Hepatocyte (in vitro differentiated cells): ENCODE results near the gene RHEBL1. TPM values are rescaled to one million over a fixed set of nuclear protein-coding genes. Genes with fewer than 3 reads are reported as not detected.
A peak's percentile ranks its signal among the peaks of the same experiment; 100 is the strongest.

Experiments
- DNase-seq: peaks from one replicate; pipeline ENCODE4 v3.0.0-alpha.2; 2016; ENCODE audit warnings: low spot score
- H2AFZ ChIP-seq: fragments of 200-600 bp; sonication (generic); 2 replicates; pipeline ENCODE4 v1.6.0; 2016; ENCODE audit warnings: antibody characterized with exemption, mild to moderate bottlenecking
- H3K27ac ChIP-seq: fragments of 200-600 bp; sonication (generic); 2 replicates; pipeline ENCODE4 v1.5.1; 2016; ENCODE audit warnings: mild to moderate bottlenecking
- H3K27me3 ChIP-seq: fragments of 200-600 bp; sonication (generic); 2 replicates; pipeline ENCODE4 v1.6.1; 2016
- H3K36me3 ChIP-seq: fragments of 200-600 bp; sonication (generic); replicated peaks from 2 replicates; pipeline ENCODE4 v1.5.1; 2016; ENCODE audit warnings: low read depth; ENCODE audit not compliant: insufficient read depth
- H3K4me1 ChIP-seq: fragments of 200-600 bp; sonication (generic); 2 replicates; pipeline ENCODE4 v1.5.1; 2016; ENCODE audit warnings: mild to moderate bottlenecking, moderate library complexity; ENCODE audit not compliant: insufficient read depth
- H3K4me2 ChIP-seq: fragments of 200-600 bp; sonication (generic); 2 replicates; pipeline ENCODE4 v1.6.0; 2016
- H3K4me3 ChIP-seq: fragments of 200-600 bp; sonication (generic); 2 replicates; pipeline ENCODE4 v1.5.1; 2016; ENCODE audit warnings: mild to moderate bottlenecking
- H3K79me2 ChIP-seq: fragments of 200-600 bp; sonication (generic); 2 replicates; pipeline ENCODE4 v1.6.0; 2017; ENCODE audit warnings: mild to moderate bottlenecking
- H3K9me2 ChIP-seq: fragments of 200-600 bp; sonication (generic); replicated peaks from 2 replicates; pipeline ENCODE4 v1.6.0; 2017; ENCODE audit warnings: mild to moderate bottlenecking; ENCODE audit not compliant: insufficient read depth
- H3K9me3 ChIP-seq: fragments of 200-600 bp; sonication (generic); 2 replicates; pipeline ENCODE4 v1.5.1; 2016; ENCODE audit warnings: low read depth, mild to moderate bottlenecking
- H4K20me1 ChIP-seq: fragments of 200-600 bp; sonication (generic); 2 replicates; pipeline ENCODE4 v1.6.0; 2016; ENCODE audit warnings: mild to moderate bottlenecking; ENCODE audit not compliant: insufficient read depth, poor library complexity, severe bottlenecking
- EZH2 ChIP-seq: fragments of 200-600 bp; sonication (generic); IDR thresholded peaks from 2 replicates; pipeline ENCODE4 v1.6.1; 2016; ENCODE audit warnings: antibody characterized with exemption, mild to moderate bottlenecking, borderline replicate concordance
- EZH2phosphoT487 ChIP-seq: fragments of 200-600 bp; sonication (generic); IDR thresholded peaks from one replicate; pipeline ENCODE4 v1.6.1; 2018; ENCODE audit warnings: antibody characterized with exemption, mild to moderate bottlenecking, low read depth, moderate library complexity; ENCODE audit not compliant: unreplicated experiment, severe bottlenecking
- WGBS: methylation state at CpG from one replicate; pipeline ENCODE4 v1.1.6; 2016; ENCODE audit warnings: low lambda C conversion rate; ENCODE audit errors: missing lambda C conversion rate; 5-methylcytosine and 5-hydroxymethylcytosine counted together
- polyA plus RNA-seq: library from polyadenylated mRNA; unstranded; fragments of >200 nt; fragmentation: Nextera tagmentation; extraction: Ambion mirVana; gene quantifications from 2 replicates; pipeline ENCODE4 v1.2.1, GENCODE V29; 2016
- total RNA-seq: library from RNA; depleted of rRNA; stranded (reverse); fragments of >200 nt; gene quantifications from 2 replicates; pipeline ENCODE4 v1.2.3, GENCODE V29; 2014
- TF ChIP-seq, protein P1 (sequence below): fragments of 200-600 bp; sonication (generic); IDR thresholded peaks from 2 replicates; pipeline ENCODE4 v1.5.1; 2016; ENCODE audit warnings: antibody characterized with exemption, mild to moderate bottlenecking; ENCODE audit not compliant: poor library complexity

RHEBL1 gene
- total and polyA plus RNA-seq, 2 experiments from 2014 or later, result 0.30 TPM; not detected in 1

DNA sequence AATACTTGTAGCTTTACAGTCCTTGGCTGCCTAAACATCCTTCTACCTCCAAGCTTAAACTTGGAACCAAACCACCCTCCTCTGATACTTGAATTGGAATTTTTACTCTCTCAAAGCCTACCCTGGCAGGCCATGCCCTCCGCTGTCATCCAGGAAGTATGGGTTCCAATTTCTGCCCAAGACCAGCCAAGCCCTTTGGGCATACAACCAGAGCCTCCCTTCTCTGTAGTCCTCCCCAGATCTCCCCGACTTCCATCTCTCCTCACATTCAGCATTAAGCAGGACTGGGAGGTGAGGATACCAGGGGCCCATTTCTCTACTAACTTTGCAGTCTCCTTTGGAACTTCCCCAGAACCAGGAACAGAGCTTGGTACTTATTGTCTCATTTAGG is 25.2 kb upstream of the RHEBL1 start:
- TF ChIP-seq EZH2phosphoT487, result no peak
- no peak for TF ChIP-seq EZH2
- TF ChIP-seq, protein P1, sequence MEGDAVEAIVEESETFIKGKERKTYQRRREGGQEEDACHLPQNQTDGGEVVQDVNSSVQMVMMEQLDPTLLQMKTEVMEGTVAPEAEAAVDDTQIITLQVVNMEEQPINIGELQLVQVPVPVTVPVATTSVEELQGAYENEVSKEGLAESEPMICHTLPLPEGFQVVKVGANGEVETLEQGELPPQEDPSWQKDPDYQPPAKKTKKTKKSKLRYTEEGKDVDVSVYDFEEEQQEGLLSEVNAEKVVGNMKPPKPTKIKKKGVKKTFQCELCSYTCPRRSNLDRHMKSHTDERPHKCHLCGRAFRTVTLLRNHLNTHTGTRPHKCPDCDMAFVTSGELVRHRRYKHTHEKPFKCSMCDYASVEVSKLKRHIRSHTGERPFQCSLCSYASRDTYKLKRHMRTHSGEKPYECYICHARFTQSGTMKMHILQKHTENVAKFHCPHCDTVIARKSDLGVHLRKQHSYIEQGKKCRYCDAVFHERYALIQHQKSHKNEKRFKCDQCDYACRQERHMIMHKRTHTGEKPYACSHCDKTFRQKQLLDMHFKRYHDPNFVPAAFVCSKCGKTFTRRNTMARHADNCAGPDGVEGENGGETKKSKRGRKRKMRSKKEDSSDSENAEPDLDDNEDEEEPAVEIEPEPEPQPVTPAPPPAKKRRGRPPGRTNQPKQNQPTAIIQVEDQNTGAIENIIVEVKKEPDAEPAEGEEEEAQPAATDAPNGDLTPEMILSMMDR, result no peak
- no peak for DNase-seq
- H3K79me2 ChIP-seq, result no peaks in the 10 kb centered on the region
- no peak overlapping the region for H3K27ac ChIP-seq
- 64% methylated on average over 2 of the region's 2 CpGs for WGBS
- no peaks in the 10 kb centered on the region for H3K9me3 ChIP-seq
- peak overlapping the region; percentile 66 for H3K4me2 ChIP-seq
- H3K4me3 ChIP-seq, result no peak overlapping the region
- H4K20me1 ChIP-seq, result no peaks in the 10 kb centered on the region
- no peaks in the 10 kb centered on the region for H3K9me2 ChIP-seq
- H2AFZ ChIP-seq, result no peak overlapping the region
- no peaks in the 10 kb centered on the region for H3K36me3 ChIP-seq
- H3K4me1 ChIP-seq, result peaks cover 10% of the 10 kb centered on the region
- peaks cover 58% of the 10 kb centered on the region for H3K27me3 ChIP-seq

DNA sequence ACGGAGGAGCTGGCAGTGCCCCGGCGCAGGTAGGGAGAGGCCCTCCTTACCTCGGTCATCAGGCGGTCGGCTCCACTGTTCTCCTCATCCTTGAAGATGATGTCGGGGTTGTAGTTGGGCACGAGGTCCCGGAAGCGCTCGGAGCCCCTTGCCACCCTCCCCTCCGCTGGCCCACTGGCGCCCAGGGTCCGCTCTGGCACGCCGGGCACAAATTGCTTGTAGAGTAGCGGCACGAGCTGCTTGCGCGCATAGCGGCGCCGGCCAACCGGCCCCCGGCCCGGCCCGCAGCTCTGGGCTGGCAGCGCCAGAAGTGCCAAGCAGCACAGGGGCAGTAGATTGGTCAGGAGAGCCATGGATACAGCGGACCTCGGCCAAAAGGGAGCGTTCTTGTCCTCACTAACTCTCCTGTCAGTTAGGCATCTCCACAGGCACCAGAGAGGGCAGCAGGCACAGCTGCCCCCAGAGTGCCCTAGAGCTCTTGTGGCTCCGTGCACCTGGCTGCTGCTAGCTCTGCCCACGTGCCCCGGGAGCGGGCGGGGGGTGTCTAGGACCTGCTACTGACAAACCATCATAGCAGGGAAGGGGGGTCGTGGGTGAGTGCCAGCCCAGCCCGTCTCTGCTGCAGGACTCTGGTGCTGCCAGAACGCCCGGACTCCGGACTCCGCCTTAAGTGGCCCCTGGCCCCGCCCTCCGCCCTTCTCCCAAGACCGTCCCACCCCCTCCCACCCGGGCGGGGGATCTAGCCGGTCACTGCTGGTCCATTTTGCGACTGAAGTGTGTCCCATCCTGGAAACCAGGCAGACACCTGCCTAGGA is 24.6 kb upstream of the RHEBL1 start, which contains the start of gene DHH:
Gene DHH, minus strand, starts transcription at position 642 of the 815 bp plus-strand sequence. Its CDS starts 289 bp downstream, at position 353.
- Histone ChIP-seq H4K20me1 (no peaks in the 10 kb centered on the region), H3K36me3 (no peaks in the 10 kb centered on the region), H3K79me2 (no peaks in the 10 kb centered on the region), H3K4me3 (no peak within 1 kb of the TSS), H3K4me1 (peaks cover 10% of the 10 kb centered on the region), H3K9me3 (no peaks in the 10 kb centered on the region), H3K9me2 (no peaks in the 10 kb centered on the region), H2AFZ (no peak within 1 kb of the TSS), H3K27ac (no peak within 1 kb of the TSS), H3K4me2 (peak within 1 kb of the TSS; percentile 66), H3K27me3 (peaks cover 64% of the 10 kb centered on the region)
- DNase-seq, result peak; percentile 51
- TF ChIP-seq EZH2 (peak; percentile 66), EZH2phosphoT487 (no peak)
- WGBS, result 39% methylated on average over 36 of the region's 49 CpGs

DNA sequence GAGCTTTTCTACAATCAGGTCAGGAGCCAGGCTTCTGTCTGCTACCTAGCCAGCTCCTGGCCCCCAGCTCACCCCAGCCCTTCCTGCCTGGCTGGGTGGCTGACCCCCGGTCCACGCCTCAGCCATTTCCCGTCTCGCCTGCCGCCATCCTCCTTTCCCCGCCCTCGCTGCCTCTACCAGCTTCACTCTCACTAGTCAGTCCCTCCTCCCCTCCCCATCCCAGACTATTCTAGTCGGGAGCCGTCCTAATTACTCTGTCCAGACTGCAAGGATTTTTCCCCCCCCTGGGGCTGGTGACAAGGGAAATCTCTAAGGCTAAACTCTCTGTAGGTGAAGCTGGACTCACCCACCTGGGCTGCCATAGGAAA is 24.0 kb upstream of the RHEBL1 start:
- DNase-seq, result no peak
- Histone ChIP-seq H3K9me2 (no peaks in the 10 kb centered on the region), H4K20me1 (no peaks in the 10 kb centered on the region), H3K27me3 (peaks cover 70% of the 10 kb centered on the region), H3K27ac (no peak overlapping the region), H3K4me1 (peaks cover 10% of the 10 kb centered on the region), H3K36me3 (no peaks in the 10 kb centered on the region), H3K9me3 (no peaks in the 10 kb centered on the region), H2AFZ (no peak overlapping the region), H3K79me2 (no peaks in the 10 kb centered on the region), H3K4me3 (no peak overlapping the region), H3K4me2 (peak overlapping the region; percentile 66)
- TF ChIP-seq EZH2phosphoT487, result no peak
- TF ChIP-seq, protein P1, result no peak
- no peak for TF ChIP-seq EZH2
- WGBS, result 38% methylated on average over 8 of the region's 9 CpGs

DNA sequence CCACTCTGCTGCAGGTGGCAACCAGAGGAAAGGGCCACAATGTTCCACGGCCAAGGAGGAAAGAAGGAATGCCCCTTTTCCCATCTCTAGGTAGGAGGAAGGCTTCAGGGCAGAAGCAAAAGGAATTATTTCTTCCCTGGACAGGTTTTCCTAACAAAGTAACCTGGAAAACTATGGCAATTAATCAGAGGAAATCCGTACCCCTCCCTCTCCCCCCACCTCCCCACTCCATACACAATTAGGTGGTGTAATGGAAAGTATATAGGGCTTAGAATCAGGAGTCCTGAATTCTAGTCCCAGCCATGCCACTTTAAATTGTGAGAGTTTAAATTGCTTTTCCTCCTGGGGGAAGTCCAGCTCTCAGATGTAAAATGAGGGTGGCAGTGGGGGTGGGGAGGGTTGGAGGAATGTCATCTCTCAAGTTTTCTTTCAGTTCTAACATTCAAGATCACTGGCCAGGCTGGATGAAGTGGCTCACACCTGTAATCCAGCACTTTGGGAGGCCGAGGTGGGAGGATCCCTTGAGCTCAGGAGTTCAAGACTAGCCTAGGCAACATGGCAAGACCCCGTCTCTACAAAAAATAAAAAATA is 23.1 kb upstream of the RHEBL1 start:
- Histone ChIP-seq H3K4me1 (peaks cover 10% of the 10 kb centered on the region), H3K4me2 (no peak overlapping the region), H4K20me1 (no peaks in the 10 kb centered on the region)

More for the DNA sequence above, 23.1 kb upstream of the RHEBL1 start:
- Histone ChIP-seq H3K36me3 (no peaks in the 10 kb centered on the region), H3K79me2 (no peaks in the 10 kb centered on the region), H3K27me3 (peaks cover 74% of the 10 kb centered on the region), H2AFZ (no peak overlapping the region), H3K27ac (no peak overlapping the region), H3K9me2 (no peaks in the 10 kb centered on the region), H3K4me3 (no peak overlapping the region), H3K9me3 (no peaks in the 10 kb centered on the region)
- no peak for DNase-seq
- 64% methylated on average over 4 of the region's 4 CpGs for WGBS
- no peak for TF ChIP-seq EZH2phosphoT487
- TF ChIP-seq, protein P1, result no peak
- TF ChIP-seq EZH2, result no peak
